COLO668 (cell line): ENCODE results near the gene MTMR12.

Experiments used
- DNase-seq: peaks from one replicate; lab custom pipeline; 2025; ENCODE audit not compliant: unreplicated experiment; lab: John Stamatoyannopoulos, UW

The MTMR12 gene

GRCh38 chr5:32276173-32276853 is 36.4 kb downstream of the MTMR12 start:
- no peak for DNase-seq

- no peak for DNase-seq
These were observed 37.4 kb downstream of the MTMR12 start for GRCh38 chr5:32275396-32275741.

GRCh38 chr5:32274548-32275395 is 38.0 kb downstream of the MTMR12 start:
- no peak for DNase-seq

DNA sequence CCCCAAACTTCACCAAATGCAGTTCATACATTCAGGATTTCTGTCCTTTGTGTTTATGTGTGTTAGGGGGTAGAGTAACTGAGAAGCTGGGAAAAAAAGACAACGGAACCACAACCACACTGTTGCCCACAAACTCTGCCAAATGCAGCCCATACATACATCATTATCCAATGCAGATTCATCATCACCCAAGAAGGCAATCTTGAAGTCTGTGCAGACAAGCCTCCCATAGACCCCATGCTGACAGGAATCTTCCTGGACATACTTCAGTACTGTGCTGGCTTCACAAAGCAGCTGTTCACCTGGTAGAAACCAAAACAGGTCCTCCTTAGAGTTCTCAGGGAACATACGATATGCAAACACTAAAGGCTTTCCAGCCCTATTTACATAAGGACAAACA is 38.9 kb downstream of the MTMR12 start:
- DNase-seq = peak; percentile 16

DNA sequence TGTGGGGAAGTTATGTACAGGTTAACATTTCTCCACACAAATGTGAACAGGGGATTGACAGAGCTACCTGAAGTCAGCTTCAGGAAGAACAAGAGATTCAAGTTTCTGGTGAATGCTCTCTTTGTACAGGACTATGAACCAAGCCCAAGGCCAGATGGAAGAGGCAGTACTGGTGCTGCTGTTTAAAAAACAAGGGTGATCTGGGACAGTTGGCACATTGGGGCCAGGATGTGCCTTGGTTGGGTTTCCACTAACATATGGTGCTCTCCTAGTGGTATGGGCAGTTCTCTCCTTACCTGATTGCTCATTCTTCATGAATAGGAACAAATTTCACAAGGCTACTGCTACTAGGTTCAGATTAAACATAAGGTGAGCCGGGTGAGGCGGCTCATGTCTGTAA is 40.0 kb downstream of the MTMR12 start:
- no peak for DNase-seq

GRCh38 chr5:32270946-32271345 is 41.8 kb downstream of the MTMR12 start:
- DNase-seq = no peak

DNA sequence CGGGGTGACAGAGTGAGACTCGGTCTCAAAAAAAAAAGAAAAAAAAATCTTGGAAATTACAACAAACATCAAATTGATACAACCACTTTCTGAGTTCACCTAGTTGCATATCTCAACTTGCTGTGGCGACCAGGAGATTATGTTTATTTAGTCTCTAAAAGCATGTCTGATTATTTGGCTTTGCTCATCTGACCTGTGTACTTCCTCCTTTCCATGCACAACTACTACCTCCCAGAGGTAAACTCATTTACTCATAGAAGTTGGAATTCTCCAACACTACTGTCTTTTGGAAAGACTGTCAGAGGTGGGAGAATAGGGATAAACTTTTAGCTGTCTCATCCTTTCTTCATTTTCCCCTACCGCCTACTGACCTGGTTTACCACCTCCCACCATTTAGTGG is 42.6 kb downstream of the MTMR12 start:
- no peak for DNase-seq

GRCh38 chr5:32265902-32266301 is 46.8 kb downstream of the MTMR12 start:
- DNase-seq = no peak

DNA sequence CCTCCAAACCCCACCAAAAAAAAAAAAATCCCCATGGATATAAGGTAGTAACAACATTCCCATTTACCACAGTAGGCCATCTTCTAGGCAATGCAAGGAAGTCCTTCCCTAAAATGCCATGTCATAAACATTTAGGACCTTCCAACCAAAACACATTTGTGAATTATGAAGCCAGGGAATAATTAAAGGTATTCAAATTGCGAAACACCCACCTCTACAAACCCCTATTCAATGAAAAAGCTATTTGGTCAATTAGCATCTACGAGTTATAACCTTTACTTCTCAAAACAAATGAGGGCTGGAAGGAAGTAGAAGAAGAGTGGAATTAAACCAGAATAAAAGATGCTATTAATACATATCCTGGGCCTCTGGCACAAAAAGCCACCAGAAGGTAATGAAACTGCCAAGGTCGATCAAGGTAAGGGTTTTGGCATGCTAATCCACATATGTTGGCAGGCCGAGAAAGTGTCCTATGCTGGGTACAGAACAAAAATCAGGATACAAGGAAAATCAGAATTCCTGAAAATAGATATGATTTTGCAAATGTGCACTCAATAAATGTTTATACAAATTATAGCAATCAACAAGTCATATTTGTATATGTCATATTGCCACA is 47.7 kb downstream of the MTMR12 start:
- DNase-seq = no peak

GRCh38 chr5:32263684-32264083 is 49.1 kb downstream of the MTMR12 start:
- no peak for DNase-seq

DNA sequence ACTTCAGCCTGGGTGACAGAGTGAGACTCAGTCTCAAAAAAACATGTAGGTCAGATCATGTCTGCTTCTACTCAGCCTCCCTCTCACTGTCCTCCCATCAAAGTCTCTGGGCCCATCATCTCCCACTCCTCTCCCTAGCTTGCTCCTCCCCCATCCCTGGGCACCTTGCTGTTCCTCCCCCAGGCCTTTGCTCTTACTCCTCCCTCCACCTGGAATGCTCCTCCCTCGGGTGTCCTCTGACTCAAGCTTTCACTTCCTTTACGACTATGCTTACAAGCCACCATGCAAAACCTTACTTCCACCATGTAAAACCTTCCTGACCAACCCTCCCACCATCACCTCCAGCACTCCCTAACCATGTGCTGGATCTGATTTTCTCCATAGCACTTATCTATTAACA is 51.5 kb downstream of the MTMR12 start:
- DNase-seq = no peak

GRCh38 chr5:32259033-32259432 is 53.7 kb downstream of the MTMR12 start:
- no peak for DNase-seq

DNA sequence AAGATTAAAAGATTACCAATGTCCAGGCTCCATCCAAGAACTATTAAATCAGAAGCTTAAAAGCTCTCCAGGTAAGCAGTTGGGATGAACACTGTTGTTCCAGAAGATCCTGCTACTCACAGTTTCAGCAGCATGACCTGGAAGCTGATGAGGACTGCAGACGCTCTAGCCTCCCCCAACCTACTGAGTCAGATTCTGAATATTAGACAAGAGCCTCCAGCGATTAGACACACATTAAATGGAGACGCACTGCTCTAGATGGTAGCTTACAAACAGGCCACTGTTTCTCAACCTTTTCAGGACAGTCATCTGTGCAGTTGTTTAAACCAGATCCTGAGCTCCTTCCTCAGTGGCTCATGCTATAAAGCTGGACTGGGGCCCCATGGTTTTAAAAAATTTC is 54.3 kb downstream of the MTMR12 start:
- DNase-seq = no peak

DNA sequence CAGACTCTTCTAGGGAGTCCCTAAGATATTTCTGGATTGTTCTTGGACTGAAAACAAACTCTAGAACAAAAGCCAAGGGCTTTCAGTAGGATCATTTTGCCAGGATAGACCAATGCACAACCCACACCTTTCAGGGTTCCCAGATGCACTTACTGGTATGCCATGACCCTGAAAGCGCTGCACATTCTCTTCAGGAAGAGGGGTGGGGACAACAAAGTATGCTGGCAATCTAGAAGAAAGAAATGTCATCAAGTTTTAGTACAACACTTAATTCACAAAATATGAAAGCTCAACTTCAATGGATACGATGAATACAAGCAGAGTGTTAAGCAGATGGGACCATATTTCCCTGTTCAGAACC is 57.2 kb downstream of the MTMR12 start:
- DNase-seq = no peak

DNA sequence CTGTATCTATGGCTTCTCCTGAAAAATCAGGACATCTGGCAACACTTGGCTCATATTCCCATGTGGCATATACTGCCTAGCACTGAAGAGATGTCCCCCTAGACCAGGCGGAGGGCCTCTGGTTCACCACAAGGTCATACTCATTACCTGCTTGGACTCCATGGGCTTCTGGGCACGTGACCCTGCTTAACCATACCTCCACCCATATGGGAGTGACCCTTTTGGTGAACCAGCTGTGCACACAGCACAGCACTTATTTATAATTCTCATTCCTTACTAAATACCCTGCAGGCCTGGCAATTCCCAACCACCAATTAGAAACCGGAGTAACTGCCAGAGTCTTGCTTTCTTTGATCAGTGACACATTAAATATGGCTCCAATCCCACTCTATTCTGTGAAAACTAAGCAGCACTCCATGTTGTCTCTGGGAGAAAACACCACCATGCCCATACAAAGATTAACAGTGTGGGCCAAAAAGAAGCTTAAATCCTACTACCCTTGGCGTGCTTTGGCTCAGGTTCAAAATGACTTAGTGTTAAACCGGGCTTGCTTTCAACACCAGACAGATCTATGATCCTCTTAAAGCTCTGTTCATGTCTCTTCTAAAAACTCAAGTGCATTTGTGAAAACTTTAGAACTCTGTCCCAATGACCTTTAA is 57.7 kb downstream of the MTMR12 start:
- DNase-seq = no peak

DNA sequence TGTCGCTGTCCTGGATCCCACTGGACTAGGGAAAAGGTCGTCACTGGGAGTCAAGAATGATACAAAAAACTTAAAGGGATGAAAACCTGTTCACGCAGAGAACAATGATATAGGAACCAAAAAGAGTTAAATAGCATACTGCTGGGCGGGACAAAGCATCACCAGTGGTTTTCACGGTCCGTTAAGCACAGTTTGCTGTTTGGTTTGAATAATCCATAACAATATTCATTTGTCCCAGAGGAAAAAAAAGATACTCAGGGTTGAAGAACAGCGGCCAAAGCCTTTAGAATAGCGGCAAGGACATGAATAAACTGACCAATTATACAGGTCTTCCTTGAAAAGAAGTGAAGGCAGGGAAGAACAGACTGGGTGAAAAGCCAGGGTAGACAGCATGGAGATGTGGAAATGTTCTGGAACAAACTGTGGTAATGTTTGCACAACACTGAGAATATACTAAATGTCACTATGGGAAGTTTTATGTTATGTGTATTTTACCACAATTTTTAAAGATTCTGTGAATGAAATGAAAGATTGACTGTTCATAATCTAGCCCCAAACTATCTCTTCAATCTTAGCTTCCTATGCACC is 60.8 kb downstream of the MTMR12 start:
- DNase-seq = peak; percentile 48

- DNase-seq = no peak
These were observed 63.1 kb downstream of the MTMR12 start for GRCh38 chr5:32249668-32250067.

DNA sequence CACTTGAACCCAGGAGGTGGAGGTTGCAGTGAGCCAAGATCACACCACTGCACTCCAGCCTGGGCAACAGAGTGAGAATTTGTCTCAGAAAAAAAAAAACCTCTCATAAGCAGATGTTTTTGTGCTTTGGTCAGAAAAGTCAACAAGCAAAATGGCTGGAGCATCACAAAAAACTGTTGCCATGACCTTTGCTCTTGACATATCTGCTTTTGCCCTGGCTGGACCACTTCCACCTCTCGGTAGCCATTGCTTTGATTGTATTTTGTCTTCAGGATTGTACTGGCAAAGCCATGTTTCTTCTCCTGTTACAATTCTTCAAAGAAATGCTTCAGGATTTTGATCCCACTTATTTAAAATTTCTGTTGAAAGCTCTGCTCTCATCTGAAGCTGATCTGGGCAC is 67.0 kb downstream of the MTMR12 start:
- DNase-seq = no peak

DNA sequence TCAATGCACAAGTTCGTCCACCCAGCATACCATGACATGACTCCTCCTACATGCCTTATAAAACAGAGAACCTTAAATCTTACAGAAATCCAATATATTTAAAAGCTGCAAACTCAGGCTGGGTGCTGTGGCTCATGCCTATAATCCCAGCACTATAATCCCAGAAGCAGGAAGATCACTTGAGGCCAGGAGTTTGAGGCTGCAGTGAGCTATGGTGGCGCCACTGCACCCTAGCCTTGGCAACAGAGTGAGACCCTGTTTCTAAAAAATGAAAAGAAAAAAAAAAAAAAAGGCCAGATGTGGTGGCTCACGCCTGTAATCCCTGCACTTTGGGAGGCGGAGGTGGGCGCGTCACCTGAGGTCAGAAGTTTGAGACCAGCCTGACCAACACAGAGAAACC is 68.7 kb downstream of the MTMR12 start:
- no peak for DNase-seq

DNA sequence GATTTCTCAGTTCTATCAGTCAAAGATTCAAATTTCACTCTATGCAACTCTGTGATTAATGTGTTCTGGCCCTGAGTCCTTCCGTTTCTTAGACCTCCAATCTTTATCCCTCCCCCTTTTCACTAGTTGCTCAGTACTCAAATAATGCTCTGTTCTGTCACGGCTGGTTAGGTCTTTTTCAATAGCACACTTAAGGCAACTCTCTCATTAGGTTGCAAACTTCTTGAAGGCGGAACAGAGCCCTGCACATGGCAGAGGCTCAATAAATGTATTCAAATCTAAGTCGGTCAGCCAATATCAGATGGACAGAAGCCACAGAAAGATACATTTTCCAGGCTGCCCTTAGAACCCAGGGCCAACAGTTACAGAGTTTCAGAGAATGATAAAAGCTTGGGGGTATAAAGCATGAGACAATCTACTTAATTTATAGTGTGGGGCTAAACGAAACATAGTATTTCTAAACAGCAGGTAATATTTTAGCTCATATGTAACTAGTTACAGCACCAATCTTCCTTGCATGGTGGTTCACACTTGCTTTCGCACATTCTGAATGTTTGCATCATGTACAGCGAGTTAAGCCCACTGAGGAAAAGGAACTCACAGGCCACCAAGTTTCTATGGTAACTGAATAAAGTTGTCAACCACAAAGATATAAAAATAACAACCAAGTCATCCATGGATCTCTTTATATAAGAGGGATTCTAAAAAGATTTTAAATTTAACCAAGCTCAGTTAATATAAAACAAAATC is 71.5 kb downstream of the MTMR12 start:
- DNase-seq = no peak

- DNase-seq = no peak
These were observed 73.4 kb downstream of the MTMR12 start for GRCh38 chr5:32239385-32239784.
